SU-DHL-6 (cell line): ENCODE measurements around the gene ACOT11.

Experiments used
- CTCF ChIP-seq: fragments of 200-600 bp; sonication (generic); IDR thresholded peaks from one replicate; pipeline ENCODE4 v1.5.1; 2017; ENCODE audit warnings: antibody characterized with exemption, mild to moderate bottlenecking, low read length, moderate library complexity; ENCODE audit not compliant: insufficient read depth, poor library complexity, severe bottlenecking
- EZH2phosphoT487 ChIP-seq: fragments of 200-600 bp; sonication (generic), shearing (Covaris generic); conservative IDR thresholded peaks from 2 replicates; pipeline ENCODE4 v1.6.1; 2018; ENCODE audit warnings: mild to moderate bottlenecking, antibody characterized with exemption, low read length, moderate library complexity, mixed read lengths

- TF ChIP-seq CTCF (no peak), EZH2phosphoT487 (no peak)
Measured at GRCh38 chr1:54583307-54583686, 35.3 kb downstream of the ACOT11 start.
